Liver (tissue), 9 donors: ENCODE results near the gene GBX2. TPM values are rescaled to one million over a fixed set of nuclear protein-coding genes. Genes with fewer than 3 reads are reported as not detected.

Experiments
- DNase-seq: peaks from one replicate; pipeline ENCODE4 v3.0.0-alpha.2; 2017; ENCODE audit warnings: low spot score
- H3K27ac ChIP-seq, 2 donors: one replicate each; pipeline ENCODE4 v1.7.0; 2013; ENCODE audit warnings: inconsistent platforms in 2 of 2, low read length in 2 of 2, control low read depth in 1 of 2, low read depth in 1 of 2, mild to moderate bottlenecking in 1 of 2
- H3K27me3 ChIP-seq, 4 donors: one replicate each; pipeline versions ENCODE4 v1.6.1 to v1.7.0; 2013; ENCODE audit warnings: low read length in 3 of 4, inconsistent platforms in 1 of 4, mild to moderate bottlenecking in 1 of 4, moderate library complexity in 1 of 4; ENCODE audit not compliant: control insufficient read depth in 4 of 4, insufficient read depth in 4 of 4
- H3K36me3 ChIP-seq, 4 donors: one replicate each; pipeline versions ENCODE4 v1.6.1 to v1.7.0; 2013; ENCODE audit warnings: low read length in 3 of 4, mild to moderate bottlenecking in 3 of 4, low read depth in 1 of 4, moderate library complexity in 1 of 4; ENCODE audit not compliant: control insufficient read depth in 4 of 4, insufficient read depth in 3 of 4
- H3K4me1 ChIP-seq, 4 donors: one replicate each; pipeline versions ENCODE4 v1.6.1 to v1.7.0; 2013; ENCODE audit warnings: low read length in 3 of 4, mild to moderate bottlenecking in 3 of 4, moderate library complexity in 1 of 4; ENCODE audit not compliant: control insufficient read depth in 4 of 4, insufficient read depth in 4 of 4
- H3K4me3 ChIP-seq, 3 donors: one replicate each; pipeline versions ENCODE4 v1.6.1 to v1.7.0; 2013; ENCODE audit warnings: low read length in 3 of 3, control low read depth in 1 of 3, low read depth in 1 of 3, mild to moderate bottlenecking in 1 of 3
- H3K9ac ChIP-seq, 2 donors: one replicate each; pipeline ENCODE4 v1.7.0; 2013; ENCODE audit warnings: low read length in 2 of 2, mild to moderate bottlenecking in 2 of 2, moderate library complexity in 2 of 2, control low read depth in 1 of 2, low read depth in 1 of 2
- H3K9me3 ChIP-seq, 4 donors: one replicate each; pipeline versions ENCODE4 v1.6.1 to v1.7.0; 2013; ENCODE audit warnings: low read length in 3 of 4; ENCODE audit not compliant: control insufficient read depth in 4 of 4
- ATF3 ChIP-seq: IDR thresholded peaks from 2 replicates; pipeline ENCODE4 v1.6.1; 2016; ENCODE audit warnings: antibody characterized with exemption
- CTCF ChIP-seq: fragments of 150-350 bp; IDR thresholded peaks from 2 replicates; pipeline ENCODE4 v1.5.1; 2017; ENCODE audit warnings: improper control_type of control experiment, low read depth, low read length; ENCODE audit not compliant: missing input control
- EGR1 ChIP-seq, 2 donors: IDR thresholded peaks; 2 replicates each; pipeline ENCODE4 v1.6.1; 2016 to 2018; ENCODE audit warnings: antibody characterized with exemption in 2 of 2, low read depth in 2 of 2
- FOXA1 ChIP-seq: IDR thresholded peaks from 2 replicates; pipeline ENCODE4 v1.6.1; 2016; ENCODE audit warnings: antibody characterized with exemption
- FOXA2 ChIP-seq: IDR thresholded peaks from 2 replicates; pipeline ENCODE4 v1.6.1; 2016; ENCODE audit warnings: antibody characterized with exemption
- GABPA ChIP-seq, 2 donors: IDR thresholded peaks in 1 of 2; conservative IDR thresholded peaks in 1 of 2; 2 replicates each; pipeline ENCODE4 v1.6.1; 2016; ENCODE audit warnings: antibody characterized with exemption in 2 of 2, mild to moderate bottlenecking in 1 of 2, moderate library complexity in 1 of 2
- HNF4A ChIP-seq, 2 donors: conservative IDR thresholded peaks; 2 replicates each; pipeline ENCODE4 v1.6.1; 2016; ENCODE audit warnings: antibody characterized with exemption in 2 of 2, mild to moderate bottlenecking in 2 of 2
- HNF4G ChIP-seq: IDR thresholded peaks from 2 replicates; pipeline ENCODE4 v1.6.1; 2016; ENCODE audit warnings: antibody characterized with exemption
- JUND ChIP-seq, 2 donors: IDR thresholded peaks; 2 replicates each; pipeline ENCODE4 v1.6.1; 2016; ENCODE audit warnings: antibody characterized with exemption in 2 of 2
- NR2F2 ChIP-seq: IDR thresholded peaks from 2 replicates; pipeline ENCODE4 v1.6.1; 2016; ENCODE audit warnings: antibody characterized with exemption
- RXRA ChIP-seq, 2 donors: IDR thresholded peaks; 2 replicates each; pipeline ENCODE4 v1.6.1; 2017 to 2018; ENCODE audit warnings: antibody characterized with exemption in 2 of 2, mild to moderate bottlenecking in 1 of 2
- TAF1 ChIP-seq: conservative IDR thresholded peaks from 2 replicates; pipeline ENCODE4 v1.6.1; 2016; ENCODE audit warnings: antibody characterized with exemption, mild to moderate bottlenecking
- YY1 ChIP-seq: IDR thresholded peaks from 2 replicates; pipeline ENCODE4 v1.6.1; 2016; ENCODE audit warnings: antibody characterized with exemption, mild to moderate bottlenecking
- ZBTB33 ChIP-seq: IDR thresholded peaks from 2 replicates; pipeline ENCODE4 v1.6.1; 2016; ENCODE audit warnings: antibody characterized with exemption
- WGBS: extraction: QIAGEN DNeasy Blood & Tissue Kit; methylation state at CpG from one replicate; pipeline ENCODE4 v1.1.7; 2013; 5-methylcytosine and 5-hydroxymethylcytosine counted together
- polyA plus RNA-seq, 2 donors: library from polyadenylated mRNA; stranded (reverse) in 1 of 2; unstranded in 1 of 2; fragments of 200-250 nt in 1 of 2; fragments of >200 nt in 1 of 2; fragmentation: Nextera tagmentation in 1 of 2; extraction: Ambion mirVana in 1 of 2; gene quantifications; one replicate each; pipeline versions ENCODE4 v1.2.1 to v1.2.3, GENCODE V29; 2013 to 2015
- total RNA-seq, 2 donors: library from RNA; depleted of rRNA; stranded (reverse); fragments of >200 nt; gene quantifications; one replicate each; pipeline ENCODE4 v1.2.3, GENCODE V29; 2014
- TF ChIP-seq, protein P1 (sequence below): IDR thresholded peaks from 2 replicates; pipeline ENCODE4 v1.6.1; 2016; ENCODE audit warnings: antibody characterized with exemption, mild to moderate bottlenecking
- donor health status: healthy.
- donor health status: healthy.
- donor health status: healthy.
- donor health status: healthy.
- donor health status: healthy.

Gene GBX2
- total and polyA plus RNA-seq, 4 donors, result not detected

DNA sequence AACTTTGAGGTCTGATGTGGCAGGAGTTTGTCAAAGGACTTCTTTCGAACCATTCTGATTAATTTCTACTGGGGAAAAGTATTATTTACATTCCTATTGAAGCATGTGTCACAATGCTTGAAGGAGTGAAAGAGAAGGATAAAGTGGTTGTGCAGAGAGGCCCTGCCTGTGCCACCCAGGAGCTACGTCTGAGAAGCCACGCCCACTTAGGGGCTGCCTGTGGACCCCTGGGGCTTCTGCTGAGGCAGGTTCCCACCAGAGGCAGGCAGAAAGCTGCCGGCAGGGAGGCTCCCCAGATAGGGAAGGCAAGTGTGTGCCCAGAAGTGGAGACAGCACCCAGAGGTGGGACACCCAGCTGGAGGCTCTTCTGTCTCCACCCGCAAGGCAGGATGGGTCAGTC lies 47.4 kb downstream of the GBX2 start:
- peaks cover 0 to 9% (median 4%) of the 10 kb centered on the region in 4 donors for H3K36me3 ChIP-seq

GRCh38 chr2:236120141-236120601 lies 48.0 kb downstream of the GBX2 start:
- Histone ChIP-seq H3K9ac (no peak overlapping the region), H3K36me3 (peaks cover 0 to 9% (median 4%) of the 10 kb centered on the region in 4 donors), H3K9me3 (no peaks in the 10 kb centered on the region), H3K27ac (no peak overlapping the region), H3K4me3 (no peak overlapping the region), H3K27me3 (no peaks in the 10 kb centered on the region), H3K4me1 (no peaks in the 10 kb centered on the region)
- no peak for DNase-seq
- no peak for TF ChIP-seq GABPA (IDR thresholded peaks at IDR 0.05 in 1 of 2, conservative IDR thresholded peaks at IDR 0.05 in 1 of 2)
- no peak for TF ChIP-seq FOXA2
- no peak for TF ChIP-seq NR2F2
- TF ChIP-seq EGR1 (IDR thresholded peaks at IDR 0.05; ENCODE audit: low read depth in 2 of 2), result no peak
- TF ChIP-seq CTCF, result no peak
- TF ChIP-seq, protein P1, sequence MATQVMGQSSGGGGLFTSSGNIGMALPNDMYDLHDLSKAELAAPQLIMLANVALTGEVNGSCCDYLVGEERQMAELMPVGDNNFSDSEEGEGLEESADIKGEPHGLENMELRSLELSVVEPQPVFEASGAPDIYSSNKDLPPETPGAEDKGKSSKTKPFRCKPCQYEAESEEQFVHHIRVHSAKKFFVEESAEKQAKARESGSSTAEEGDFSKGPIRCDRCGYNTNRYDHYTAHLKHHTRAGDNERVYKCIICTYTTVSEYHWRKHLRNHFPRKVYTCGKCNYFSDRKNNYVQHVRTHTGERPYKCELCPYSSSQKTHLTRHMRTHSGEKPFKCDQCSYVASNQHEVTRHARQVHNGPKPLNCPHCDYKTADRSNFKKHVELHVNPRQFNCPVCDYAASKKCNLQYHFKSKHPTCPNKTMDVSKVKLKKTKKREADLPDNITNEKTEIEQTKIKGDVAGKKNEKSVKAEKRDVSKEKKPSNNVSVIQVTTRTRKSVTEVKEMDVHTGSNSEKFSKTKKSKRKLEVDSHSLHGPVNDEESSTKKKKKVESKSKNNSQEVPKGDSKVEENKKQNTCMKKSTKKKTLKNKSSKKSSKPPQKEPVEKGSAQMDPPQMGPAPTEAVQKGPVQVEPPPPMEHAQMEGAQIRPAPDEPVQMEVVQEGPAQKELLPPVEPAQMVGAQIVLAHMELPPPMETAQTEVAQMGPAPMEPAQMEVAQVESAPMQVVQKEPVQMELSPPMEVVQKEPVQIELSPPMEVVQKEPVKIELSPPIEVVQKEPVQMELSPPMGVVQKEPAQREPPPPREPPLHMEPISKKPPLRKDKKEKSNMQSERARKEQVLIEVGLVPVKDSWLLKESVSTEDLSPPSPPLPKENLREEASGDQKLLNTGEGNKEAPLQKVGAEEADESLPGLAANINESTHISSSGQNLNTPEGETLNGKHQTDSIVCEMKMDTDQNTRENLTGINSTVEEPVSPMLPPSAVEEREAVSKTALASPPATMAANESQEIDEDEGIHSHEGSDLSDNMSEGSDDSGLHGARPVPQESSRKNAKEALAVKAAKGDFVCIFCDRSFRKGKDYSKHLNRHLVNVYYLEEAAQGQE, result no peak
- TF ChIP-seq FOXA1, result no peak
- no peak for TF ChIP-seq RXRA (IDR thresholded peaks at IDR 0.05)
- no peak for TF ChIP-seq HNF4A (conservative IDR thresholded peaks at IDR 0.05)
- no peak for TF ChIP-seq TAF1
- no peak for TF ChIP-seq YY1
- no peak for TF ChIP-seq HNF4G
- TF ChIP-seq JUND (IDR thresholded peaks at IDR 0.05), result no peak
- 91% methylated on average over 29 of the region's 29 CpGs for WGBS

More for the DNA sequence above, 47.4 kb downstream of the GBX2 start:
- Histone ChIP-seq H3K4me3 (no peak overlapping the region), H3K27me3 (no peaks in the 10 kb centered on the region), H3K27ac (no peak overlapping the region), H3K9me3 (no peaks in the 10 kb centered on the region), H3K9ac (no peak overlapping the region), H3K4me1 (no peaks in the 10 kb centered on the region)
- TF ChIP-seq ATF3, result no peak
- TF ChIP-seq JUND (IDR thresholded peaks at IDR 0.05), result no peak
- no peak for DNase-seq
- WGBS, result 88% methylated on average over 5 of the region's 5 CpGs

DNA sequence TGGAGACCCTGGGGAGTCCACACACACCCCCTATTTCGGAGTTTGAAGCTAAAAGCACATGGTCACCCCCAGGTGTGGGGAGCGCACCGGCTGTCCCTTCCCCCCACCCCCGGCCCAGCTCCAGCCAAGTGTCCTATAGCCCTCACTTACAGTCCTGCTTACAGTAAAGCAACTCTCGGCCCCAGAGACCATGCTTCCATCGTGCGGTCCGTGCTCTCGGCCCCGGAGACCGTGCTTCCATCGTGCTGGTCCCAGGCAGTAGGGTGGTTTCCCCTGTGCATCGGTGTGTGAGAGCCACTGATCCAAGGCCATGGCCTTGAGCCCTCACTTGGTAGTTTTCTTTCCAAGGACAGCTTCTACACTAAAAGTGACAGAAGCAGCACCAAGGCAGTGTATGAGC lies 48.7 kb downstream of the GBX2 start:
- H3K4me3 ChIP-seq, result no peak overlapping the region
- no peaks in the 10 kb centered on the region for H3K27me3 ChIP-seq
- H3K27ac ChIP-seq, result no peak overlapping the region
- H3K36me3 ChIP-seq, result peaks cover 0 to 9% (median 2%) of the 10 kb centered on the region in 4 donors
- DNase-seq, result no peak
- H3K9me3 ChIP-seq, result no peaks in the 10 kb centered on the region
- no peak for TF ChIP-seq ZBTB33
- no peak for TF ChIP-seq TAF1
- no peaks in the 10 kb centered on the region for H3K4me1 ChIP-seq
- no peak overlapping the region for H3K9ac ChIP-seq
- WGBS, result 90% methylated on average over 13 of the region's 13 CpGs
